Activated CD8-positive, alpha-beta T cell treated with anti-CD3 and anti-CD28 coated beads for 36 hours (primary cell): ENCODE results near the gene CDH13. TPM values are rescaled to one million over a fixed set of nuclear protein-coding genes. Genes with fewer than 3 reads are reported as not detected.

ENCODE experiments used
- ATAC-seq: fragments of 200-7000 bp; cut with Tn5 transposase; one replicate; pipeline ENCODE4 v1.10.0; 2021; ENCODE audit warnings: mild to moderate bottlenecking, moderate library complexity
- CTCF ChIA-PET: fragments of 350-600 bp; sonication (Branson Sonifier 250); formaldehyde crosslinking; loops from one replicate; lab custom pipeline; 2021; ENCODE audit warnings: antibody characterized with exemption; lab: Charles Lee
- POLR2A ChIA-PET: fragments of 350-600 bp; sonication (Branson Sonifier 250); formaldehyde crosslinking; loops from one replicate; lab custom pipeline; 2021; ENCODE audit warnings: antibody characterized with exemption; lab: Charles Lee
- DNase-seq: peaks from one replicate; pipeline ENCODE4 v3.0.0-alpha.2; 2020
- H3K27ac Mint-ChIP-seq: one replicate; pipeline ENCODE4 v1.8.0; 2021; ENCODE audit warnings: mild to moderate bottlenecking, mixed read lengths
- H3K27me3 Mint-ChIP-seq: one replicate; pipeline ENCODE4 v1.8.0; 2021; ENCODE audit warnings: mixed read lengths
- H3K36me3 Mint-ChIP-seq: one replicate; pipeline ENCODE4 v1.8.0; 2021; ENCODE audit warnings: low read depth, mixed read lengths
- H3K4me1 Mint-ChIP-seq: one replicate; pipeline ENCODE4 v1.8.0; 2021; ENCODE audit warnings: low read depth, mixed read lengths
- H3K4me3 Mint-ChIP-seq: one replicate; pipeline ENCODE4 v1.8.0; 2021; ENCODE audit warnings: mild to moderate bottlenecking, moderate library complexity, mixed read lengths
- H3K9me3 Mint-ChIP-seq: one replicate; pipeline ENCODE4 v1.8.0; 2021; ENCODE audit warnings: mixed read lengths
- CTCF ChIP-seq: fragments of 200-600 bp; IDR thresholded peaks from one replicate; pipeline ENCODE4 v1.8.0; 2022; ENCODE audit warnings: antibody characterized with exemption, mild to moderate bottlenecking
- intact Hi-C: fragments of 100-400 bp; cut with micrococcal nuclease; formaldehyde crosslinking; loops from one replicate; pipeline ENCODE4 v1.10.0; 2022
- total RNA-seq, 2 experiments: library from RNA; stranded (reverse); gene quantifications; one replicate each; pipeline ENCODE4 v1.2.3, GENCODE V29; 2021

Gene CDH13
- total RNA-seq, 2 experiments from 2014 or later, result not detected

GRCh38 chr16:83747936-83748335, 1121.2 kb downstream of the CDH13 start:
- Mint-ChIP-seq H3K4me1 (no peaks in the 10 kb centered on the region), H3K4me3 (no peak overlapping the region), H3K27ac (no peak overlapping the region), H3K9me3 (no peaks in the 10 kb centered on the region), H3K27me3 (peaks cover 8% of the 10 kb centered on the region), H3K36me3 (no peaks in the 10 kb centered on the region)
- ATAC-seq, result no peak
- no peak for DNase-seq
- ChIA-PET POLR2A (no interaction called here), CTCF (no interaction called here)
- TF ChIP-seq CTCF, result no peak
- intact Hi-C loops, result no loop called here

GRCh38 chr16:83755391-83755790, 1128.6 kb downstream of the CDH13 start:
- ChIA-PET CTCF (no interaction called here), POLR2A (no interaction called here)
- Mint-ChIP-seq H3K27me3 (peaks cover 17% of the 10 kb centered on the region), H3K9me3 (peaks cover 9% of the 10 kb centered on the region), H3K4me1 (no peaks in the 10 kb centered on the region), H3K36me3 (no peaks in the 10 kb centered on the region), H3K27ac (no peak overlapping the region), H3K4me3 (no peak overlapping the region)
- DNase-seq (no peak), ATAC-seq (no peak)
- intact Hi-C loops, result no loop called here
- no peak for TF ChIP-seq CTCF

GRCh38 chr16:83762141-83762991, 1135.6 kb downstream of the CDH13 start:
- ATAC-seq (no peak), DNase-seq (no peak)
- Mint-ChIP-seq H3K27ac (no peak overlapping the region), H3K27me3 (no peaks in the 10 kb centered on the region), H3K9me3 (no peaks in the 10 kb centered on the region), H3K4me1 (no peaks in the 10 kb centered on the region), H3K4me3 (no peak overlapping the region), H3K36me3 (no peaks in the 10 kb centered on the region)
- ChIA-PET CTCF (no interaction called here), POLR2A (no interaction called here)
- no peak for TF ChIP-seq CTCF
- intact Hi-C loops, result no loop called here

GRCh38 chr16:83762992-83763358, 1136.2 kb downstream of the CDH13 start:
- ChIA-PET POLR2A (no interaction called here), CTCF (no interaction called here)
- no peak overlapping the region for H3K4me3 Mint-ChIP-seq
- TF ChIP-seq CTCF, result no peak
- H3K36me3 Mint-ChIP-seq, result no peaks in the 10 kb centered on the region
- no peaks in the 10 kb centered on the region for H3K9me3 Mint-ChIP-seq
- H3K4me1 Mint-ChIP-seq, result no peaks in the 10 kb centered on the region
- DNase-seq, result no peak
- H3K27ac Mint-ChIP-seq, result no peak overlapping the region
- intact Hi-C loops, result no loop called here
- no peak for ATAC-seq
- no peaks in the 10 kb centered on the region for H3K27me3 Mint-ChIP-seq

- no peak for ATAC-seq
- H3K4me3 Mint-ChIP-seq, result no peak overlapping the region
- peaks cover 7% of the 10 kb centered on the region for H3K4me1 Mint-ChIP-seq
- DNase-seq, result no peak
- TF ChIP-seq CTCF, result no peak
- H3K27me3 Mint-ChIP-seq, result peaks cover 3% of the 10 kb centered on the region
- H3K9me3 Mint-ChIP-seq, result no peaks in the 10 kb centered on the region
- H3K27ac Mint-ChIP-seq, result no peak overlapping the region
- intact Hi-C loops, result no loop called here
- H3K36me3 Mint-ChIP-seq, result no peaks in the 10 kb centered on the region
- POLR2A ChIA-PET, result no interaction called here
- CTCF ChIA-PET, result no interaction called here
Measured at GRCh38 chr16:83768986-83769385, 1142.2 kb downstream of the CDH13 start.
